MCF 10A (cell line): ENCODE results near the gene IGF1R. TPM values are rescaled to one million over a fixed set of nuclear protein-coding genes. Genes with fewer than 3 reads are reported as not detected.
A peak's percentile ranks its signal among the peaks of the same experiment; 100 is the strongest.

Experiments
- BruUV-seq: library from RNA; stranded (reverse); fragments of 400-500 nt; replicated peaks from 2 replicates; lab custom pipeline; 2021; lab: Mats Ljungman, UMichigan
- CTCF ChIA-PET: fragments of 300-600 bp; sonication (Branson Sonifier 250); formaldehyde crosslinking; extraction: SDS; loops from one replicate; lab custom pipeline; 2021; ENCODE audit warnings: antibody characterized with exemption, inconsistent platforms; lab: Yijun Ruan, JAX
- POLR2A ChIA-PET: fragments of 300-600, 350-650 bp; sonication (Branson Sonifier 250); formaldehyde crosslinking; extraction: SDS; loops from one replicate; lab custom pipeline; 2020; ENCODE audit warnings: antibody characterized with exemption, inconsistent platforms; lab: Yijun Ruan, JAX
- DNase-seq: peaks from one replicate; pipeline ENCODE4 v3.0.0-alpha.2; 2018; ENCODE audit not compliant: unreplicated experiment
- H3K27ac Mint-ChIP-seq: one replicate; pipeline ENCODE4 v1.8.0; 2022; ENCODE audit warnings: mild to moderate bottlenecking, low read depth, mixed read lengths; ENCODE audit not compliant: unreplicated experiment
- H3K27me3 Mint-ChIP-seq: one replicate; pipeline ENCODE4 v1.8.0; 2022; ENCODE audit warnings: mixed read lengths; ENCODE audit not compliant: insufficient read depth, unreplicated experiment
- H3K36me3 Mint-ChIP-seq: one replicate; pipeline ENCODE4 v1.8.0; 2022; ENCODE audit warnings: mild to moderate bottlenecking, moderate library complexity, mixed read lengths; ENCODE audit not compliant: insufficient read depth, unreplicated experiment
- H3K4me1 Mint-ChIP-seq: one replicate; pipeline ENCODE4 v1.8.0; 2022; ENCODE audit warnings: mixed read lengths; ENCODE audit not compliant: insufficient read depth, unreplicated experiment
- H3K4me3 Mint-ChIP-seq: one replicate; pipeline ENCODE4 v1.8.0; 2022; ENCODE audit warnings: mild to moderate bottlenecking, moderate library complexity, mixed read lengths; ENCODE audit not compliant: unreplicated experiment
- H3K9me3 Mint-ChIP-seq: one replicate; pipeline ENCODE4 v1.8.0; 2022; ENCODE audit warnings: mixed read lengths; ENCODE audit not compliant: unreplicated experiment
- intact Hi-C: fragments of 100-400 bp; cut with micrococcal nuclease; formaldehyde crosslinking; loops from 2 replicates; pipeline ENCODE4 v1.14.1; 2022
- total RNA-seq: library from RNA; stranded (reverse); gene quantifications from 2 replicates; pipeline ENCODE4 v1.2.3, GENCODE V29; 2022
- TF ChIP-seq, protein P1 (sequence below): fragments of 200-600 bp; IDR thresholded peaks from one replicate; pipeline ENCODE4 v1.8.0; 2022; ENCODE audit warnings: antibody characterized with exemption, mild to moderate bottlenecking; ENCODE audit not compliant: unreplicated experiment

IGF1R gene
- total RNA-seq, 1 experiment from 2014 or later, result 53.3 TPM

GRCh38 chr15:98878172-98878571 is 229.8 kb downstream of the IGF1R start:
- H3K27ac Mint-ChIP-seq, result no peak overlapping the region
- H3K9me3 Mint-ChIP-seq, result no peaks in the 10 kb centered on the region
- no peaks in the 10 kb centered on the region for H3K27me3 Mint-ChIP-seq
- peaks cover 11% of the 10 kb centered on the region for H3K36me3 Mint-ChIP-seq
- no TSS peak for BruUV-seq
- TF ChIP-seq, protein P1, sequence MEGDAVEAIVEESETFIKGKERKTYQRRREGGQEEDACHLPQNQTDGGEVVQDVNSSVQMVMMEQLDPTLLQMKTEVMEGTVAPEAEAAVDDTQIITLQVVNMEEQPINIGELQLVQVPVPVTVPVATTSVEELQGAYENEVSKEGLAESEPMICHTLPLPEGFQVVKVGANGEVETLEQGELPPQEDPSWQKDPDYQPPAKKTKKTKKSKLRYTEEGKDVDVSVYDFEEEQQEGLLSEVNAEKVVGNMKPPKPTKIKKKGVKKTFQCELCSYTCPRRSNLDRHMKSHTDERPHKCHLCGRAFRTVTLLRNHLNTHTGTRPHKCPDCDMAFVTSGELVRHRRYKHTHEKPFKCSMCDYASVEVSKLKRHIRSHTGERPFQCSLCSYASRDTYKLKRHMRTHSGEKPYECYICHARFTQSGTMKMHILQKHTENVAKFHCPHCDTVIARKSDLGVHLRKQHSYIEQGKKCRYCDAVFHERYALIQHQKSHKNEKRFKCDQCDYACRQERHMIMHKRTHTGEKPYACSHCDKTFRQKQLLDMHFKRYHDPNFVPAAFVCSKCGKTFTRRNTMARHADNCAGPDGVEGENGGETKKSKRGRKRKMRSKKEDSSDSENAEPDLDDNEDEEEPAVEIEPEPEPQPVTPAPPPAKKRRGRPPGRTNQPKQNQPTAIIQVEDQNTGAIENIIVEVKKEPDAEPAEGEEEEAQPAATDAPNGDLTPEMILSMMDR, result no peak
- ChIA-PET POLR2A (interaction anchor here (1.1 to 2.0 kb wide), 3 partner anchors 9 to 15 kb away, joined by 3 to 9 read pairs (median 3); no protein-coding TSS in a partner anchor), CTCF (interaction anchor here (0.6 to 1.9 kb wide), 2 partner anchors 218 to 220 kb away, joined by 3 to 5 read pairs; no protein-coding TSS in a partner anchor)
- H3K4me3 Mint-ChIP-seq, result no peak overlapping the region
- intact Hi-C loops, result no loop called here
- DNase-seq, result no peak
- peaks cover 38% of the 10 kb centered on the region for H3K4me1 Mint-ChIP-seq

DNA sequence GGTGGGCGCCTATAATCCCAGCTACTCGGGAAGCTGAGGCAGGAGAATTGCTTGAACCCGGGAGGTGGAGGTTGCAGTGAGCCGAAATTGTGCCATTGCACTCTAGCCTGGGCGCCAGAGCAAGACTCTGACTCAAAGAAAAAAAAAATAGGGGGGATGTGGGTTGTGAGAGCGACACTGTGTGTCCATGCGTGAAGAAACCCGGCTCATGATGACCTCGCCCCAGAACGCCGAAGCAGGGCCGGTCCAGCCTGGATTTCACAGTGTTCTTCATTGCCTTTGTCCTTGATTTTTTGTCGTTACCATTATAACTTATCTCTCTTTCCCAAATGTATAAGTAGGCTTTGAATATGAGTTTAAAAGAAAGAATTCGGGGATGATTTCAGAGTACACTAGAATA is 230.5 kb downstream of the IGF1R start:
- intact Hi-C loops, result no loop called here
- no peak overlapping the region for H3K27ac Mint-ChIP-seq
- no peak for DNase-seq
- no peaks in the 10 kb centered on the region for H3K27me3 Mint-ChIP-seq
- POLR2A ChIA-PET, result no interaction called here
- CTCF ChIA-PET, result interaction anchor here (0.6 kb wide), 1 partner anchor 228 kb away, joined by 3 read pairs; no protein-coding TSS in a partner anchor
- H3K36me3 Mint-ChIP-seq, result peaks cover 16% of the 10 kb centered on the region
- H3K4me3 Mint-ChIP-seq, result no peak overlapping the region
- TF ChIP-seq, protein P1, result no peak
- no TSS peak for BruUV-seq
- peaks cover 32% of the 10 kb centered on the region for H3K4me1 Mint-ChIP-seq
- no peaks in the 10 kb centered on the region for H3K9me3 Mint-ChIP-seq

DNA sequence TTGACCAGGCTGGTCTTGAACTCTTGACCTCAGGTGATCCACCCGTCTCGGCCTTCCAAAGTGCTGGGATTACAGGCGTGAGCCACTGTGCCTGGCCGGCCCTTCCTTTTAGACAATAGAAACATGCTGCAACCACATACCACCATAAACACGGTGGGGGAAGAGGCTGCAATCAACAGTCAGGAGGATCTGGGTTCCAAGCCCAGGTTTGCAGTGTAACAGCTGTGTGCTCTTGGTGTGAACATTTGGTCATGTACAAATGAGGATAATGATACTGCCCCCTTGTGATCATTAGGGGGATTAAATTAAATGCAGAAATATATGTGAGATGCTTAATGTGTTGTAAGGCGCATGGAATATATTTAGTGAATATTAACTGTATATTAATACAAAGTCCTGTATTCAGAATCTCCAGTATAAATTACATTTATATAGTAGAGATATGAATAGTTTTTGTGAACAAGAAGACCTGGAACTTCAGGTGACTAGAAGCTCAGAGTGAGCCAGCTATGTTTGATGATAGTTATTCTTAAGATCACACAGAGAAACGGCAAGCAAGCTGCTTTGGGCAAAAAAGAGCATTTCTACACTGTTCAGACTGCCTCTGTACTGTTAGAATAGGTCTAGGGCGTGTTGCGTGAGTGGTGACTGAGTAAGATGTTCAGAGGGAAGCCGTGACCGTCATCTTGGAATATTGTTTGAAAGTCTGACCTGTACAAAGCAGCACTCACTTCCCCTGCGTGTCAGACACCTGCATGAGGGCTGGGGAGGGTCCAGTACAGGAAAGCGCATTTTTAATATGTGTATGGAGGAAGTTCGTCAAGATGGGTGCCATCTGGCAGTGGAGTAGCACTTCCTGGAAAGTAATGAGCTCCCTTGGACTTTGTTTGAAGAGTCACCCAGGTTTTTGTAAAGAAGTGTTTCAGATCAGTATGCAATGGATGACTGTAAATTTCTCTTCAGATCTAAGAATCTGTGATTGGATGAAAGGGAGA is 233.5 kb downstream of the IGF1R start:
- Mint-ChIP-seq H3K9me3 (no peaks in the 10 kb centered on the region), H3K27me3 (no peaks in the 10 kb centered on the region), H3K27ac (peak overlapping the region; percentile 59), H3K4me3 (no peak overlapping the region), H3K36me3 (peaks cover 15% of the 10 kb centered on the region), H3K4me1 (peaks cover 20% of the 10 kb centered on the region)
- TF ChIP-seq, protein P1, result peak; percentile 53
- CTCF ChIA-PET, result interaction anchor here (0.6 to 3.5 kb wide), 38 partner anchors 8 to 1312 kb away, joined by 3 to 26 read pairs (median 4); no protein-coding TSS in a partner anchor
- intact Hi-C loops, result loop anchor here (1.0 kb wide), 1 partner anchor 363 kb away; no protein-coding TSS in a partner anchor
- POLR2A ChIA-PET, result interaction anchor here (0.6 to 3.1 kb wide), 15 partner anchors 8 to 1534 kb away, joined by 3 to 14 read pairs (median 4); partner anchors contain the start of gene IGF1R
- peak; percentile 75 for DNase-seq
- BruUV-seq, result no TSS peak

- ChIA-PET CTCF (interaction anchor here (0.5 to 3.5 kb wide), 7 partner anchors 10 to 363 kb away, joined by 3 to 26 read pairs (median 5); no protein-coding TSS in a partner anchor), POLR2A (interaction anchor here (1.4 to 2.9 kb wide), 3 partner anchors 10 to 232 kb away, joined by 3 to 14 read pairs (median 13); no protein-coding TSS in a partner anchor)
- peaks cover 19% of the 10 kb centered on the region for H3K4me1 Mint-ChIP-seq
- no peaks in the 10 kb centered on the region for H3K27me3 Mint-ChIP-seq
- TF ChIP-seq, protein P1, result no peak
- no peak overlapping the region for H3K27ac Mint-ChIP-seq
- no peak overlapping the region for H3K4me3 Mint-ChIP-seq
- peaks cover 10% of the 10 kb centered on the region for H3K36me3 Mint-ChIP-seq
- intact Hi-C loops, result no loop called here
- DNase-seq, result no peak
- no TSS peak for BruUV-seq
- no peaks in the 10 kb centered on the region for H3K9me3 Mint-ChIP-seq
Observed at GRCh38 chr15:98883478-98883877, 235.1 kb downstream of the IGF1R start.
